PC-3 (cell line): ENCODE data around the gene HOXB6.

Experiments
- EZH2 ChIP-seq: fragments of 300-600 bp; sonication (generic); IDR thresholded peaks from one replicate; pipeline ENCODE4 v1.6.1; 2017; ENCODE audit warnings: antibody characterized with exemption, mild to moderate bottlenecking, low read length; ENCODE audit not compliant: unreplicated experiment
- EZH2phosphoT487 ChIP-seq: fragments of 300-600 bp; sonication (generic); IDR thresholded peaks from 2 replicates; pipeline ENCODE4 v1.6.1; 2018; ENCODE audit warnings: mild to moderate bottlenecking, antibody characterized with exemption, low read length, borderline replicate concordance
- TF ChIP-seq, protein P1 (sequence below): fragments of 300-600 bp; sonication (generic); conservative IDR thresholded peaks from 2 replicates; pipeline ENCODE4 v1.5.1; 2017; ENCODE audit warnings: antibody characterized with exemption, low read depth, mild to moderate bottlenecking, low read length

DNA sequence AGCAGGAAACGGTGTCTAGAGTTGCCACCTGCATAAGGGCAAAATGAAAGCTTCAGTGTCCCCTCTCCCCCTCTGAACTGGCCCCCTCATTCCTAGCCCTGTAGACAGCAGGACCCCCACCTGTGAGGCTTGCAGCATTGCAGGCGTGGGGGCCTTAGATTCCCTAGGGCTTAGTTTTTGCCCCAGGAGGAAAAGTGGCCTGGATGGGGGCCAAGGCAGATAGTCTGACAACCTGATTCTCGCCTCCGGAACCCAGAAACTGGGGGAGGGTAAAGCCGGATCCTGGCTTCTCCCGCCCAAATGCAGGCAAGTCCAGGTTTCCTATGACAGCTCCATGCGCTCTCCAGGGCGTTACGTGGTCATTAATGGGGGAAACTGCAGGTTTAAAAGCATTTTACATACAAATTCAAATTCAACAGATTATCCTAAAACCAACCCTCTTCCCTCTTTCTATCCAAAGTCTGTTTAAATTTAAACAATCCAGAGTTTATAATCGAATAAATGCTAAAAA, 678 bp upstream of the HOXB6 start:
- TF ChIP-seq, protein P1, sequence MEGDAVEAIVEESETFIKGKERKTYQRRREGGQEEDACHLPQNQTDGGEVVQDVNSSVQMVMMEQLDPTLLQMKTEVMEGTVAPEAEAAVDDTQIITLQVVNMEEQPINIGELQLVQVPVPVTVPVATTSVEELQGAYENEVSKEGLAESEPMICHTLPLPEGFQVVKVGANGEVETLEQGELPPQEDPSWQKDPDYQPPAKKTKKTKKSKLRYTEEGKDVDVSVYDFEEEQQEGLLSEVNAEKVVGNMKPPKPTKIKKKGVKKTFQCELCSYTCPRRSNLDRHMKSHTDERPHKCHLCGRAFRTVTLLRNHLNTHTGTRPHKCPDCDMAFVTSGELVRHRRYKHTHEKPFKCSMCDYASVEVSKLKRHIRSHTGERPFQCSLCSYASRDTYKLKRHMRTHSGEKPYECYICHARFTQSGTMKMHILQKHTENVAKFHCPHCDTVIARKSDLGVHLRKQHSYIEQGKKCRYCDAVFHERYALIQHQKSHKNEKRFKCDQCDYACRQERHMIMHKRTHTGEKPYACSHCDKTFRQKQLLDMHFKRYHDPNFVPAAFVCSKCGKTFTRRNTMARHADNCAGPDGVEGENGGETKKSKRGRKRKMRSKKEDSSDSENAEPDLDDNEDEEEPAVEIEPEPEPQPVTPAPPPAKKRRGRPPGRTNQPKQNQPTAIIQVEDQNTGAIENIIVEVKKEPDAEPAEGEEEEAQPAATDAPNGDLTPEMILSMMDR = no peak
- TF ChIP-seq EZH2 = no peak
- no peak for TF ChIP-seq EZH2phosphoT487
